NCI-H2107 (cell line): ENCODE data around the gene ZNF438.
"Not testable (repeated sequence)": the region's sequence is repeated elsewhere in the genome, so short reads cannot be mapped to it uniquely, and the experiment has no call there.

Experiments
- DNase-seq: peaks from one replicate; lab custom pipeline; 2025; lab: John Stamatoyannopoulos, UW

Gene ZNF438

DNA sequence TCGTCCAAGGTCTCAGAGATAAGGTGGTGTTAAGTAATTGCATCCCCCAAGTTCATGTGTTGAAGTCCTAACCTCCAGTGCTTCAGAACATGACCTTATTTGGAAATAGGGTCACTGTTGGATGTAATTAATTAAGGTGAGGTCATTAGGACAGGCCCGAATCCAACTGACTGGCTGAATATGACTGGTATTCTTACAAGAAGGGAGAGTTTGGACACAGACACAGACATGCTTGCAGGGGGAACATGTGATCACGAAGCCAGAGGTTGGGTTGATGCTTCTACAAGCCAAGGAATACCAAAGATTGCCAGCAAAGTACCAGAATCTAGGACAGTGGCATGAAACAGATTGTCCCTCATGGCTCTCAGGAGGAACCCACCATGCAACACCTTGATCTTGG is 228.6 kb downstream of the ZNF438 start:
- DNase-seq: no peak

DNA sequence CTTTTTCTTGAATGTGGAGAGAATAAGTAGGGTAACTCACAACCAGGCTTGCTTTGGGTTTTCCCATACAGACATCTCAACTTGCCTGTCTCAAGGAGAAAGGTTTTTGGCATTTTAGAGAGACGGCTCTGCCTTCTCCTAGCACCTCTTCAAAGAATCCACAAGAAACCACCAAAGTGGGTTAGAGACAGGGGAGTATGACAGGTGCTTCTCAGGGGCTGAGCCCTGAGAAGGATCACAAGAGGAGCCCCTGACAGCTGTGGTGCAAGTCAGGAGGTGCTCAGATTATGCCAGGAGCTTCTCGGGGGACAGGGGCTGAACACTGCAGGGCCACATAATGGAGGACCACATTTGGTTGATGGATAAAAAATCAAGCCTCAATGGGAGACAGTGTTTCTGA is 231.3 kb downstream of the ZNF438 start:
- DNase-seq: no peak

DNA sequence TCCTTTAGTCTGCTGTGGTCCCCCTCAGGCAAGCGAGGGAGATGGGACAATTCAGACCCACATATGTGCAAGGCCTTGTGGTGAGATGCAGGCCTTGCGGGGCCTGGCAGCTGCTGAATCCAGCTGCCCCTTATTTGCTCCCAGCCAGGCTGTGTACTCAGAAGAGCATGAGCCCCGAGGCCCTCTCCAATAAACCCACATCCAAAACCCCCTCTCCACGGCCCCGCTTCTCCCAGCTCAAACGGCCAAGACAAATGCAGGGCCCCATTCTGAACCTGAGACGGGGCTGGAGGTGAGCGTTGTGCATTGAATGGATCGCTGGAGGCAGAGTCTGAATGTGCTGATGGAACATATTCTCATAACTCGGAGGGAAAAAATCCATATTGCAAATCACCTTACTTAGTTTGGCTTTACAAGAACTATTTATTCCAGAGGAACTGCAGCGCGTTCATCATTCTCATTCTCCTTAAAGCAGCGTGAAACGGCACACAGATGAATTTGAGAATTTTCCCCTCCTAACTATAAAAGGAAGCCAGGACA is 232.9 kb downstream of the ZNF438 start:
- DNase-seq: no peak

DNA sequence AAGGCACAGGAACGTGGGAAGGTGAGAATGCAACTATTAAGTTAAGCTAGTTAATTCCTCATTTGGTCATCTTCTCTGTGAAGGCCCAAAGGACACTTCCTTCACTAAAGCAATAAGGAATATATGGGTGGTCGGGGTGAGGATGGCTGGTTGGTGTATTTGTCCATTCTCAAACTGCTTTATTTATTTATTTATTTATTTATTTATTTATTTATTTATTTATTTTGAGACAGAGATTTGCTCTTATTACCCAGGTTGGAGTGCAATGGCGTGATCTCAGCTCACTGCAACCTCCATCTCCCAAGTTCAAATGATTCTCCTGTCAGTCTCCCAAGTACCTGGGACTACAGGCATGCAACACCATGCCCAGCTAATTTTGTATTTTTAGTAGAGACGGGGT is 236.6 kb downstream of the ZNF438 start:
- not testable (repeated sequence) for DNase-seq
